Uterus (tissue), 2 donors: Measurements from ENCODE around the gene FGF7.

Experiments used
- POLR2A ChIP-seq, 2 donors: fragments of 450-650 bp; IDR thresholded peaks; one replicate each; pipeline ENCODE4 v1.6.1; 2016; ENCODE audit warnings: antibody characterized with exemption in 2 of 2, mild to moderate bottlenecking in 1 of 2, moderate library complexity in 1 of 2
- TF ChIP-seq, protein P1 (sequence below), 4 experiments: fragments of 200-600 bp in 2 of 4; fragments of 450-650 bp in 2 of 4; sonication (generic) in 2 of 4; IDR thresholded peaks; one replicate each; pipeline ENCODE4 v1.5.1; 2016 to 2019; ENCODE audit warnings: antibody characterized with exemption in 4 of 4, mild to moderate bottlenecking in 2 of 4, moderate library complexity in 1 of 4

DNA sequence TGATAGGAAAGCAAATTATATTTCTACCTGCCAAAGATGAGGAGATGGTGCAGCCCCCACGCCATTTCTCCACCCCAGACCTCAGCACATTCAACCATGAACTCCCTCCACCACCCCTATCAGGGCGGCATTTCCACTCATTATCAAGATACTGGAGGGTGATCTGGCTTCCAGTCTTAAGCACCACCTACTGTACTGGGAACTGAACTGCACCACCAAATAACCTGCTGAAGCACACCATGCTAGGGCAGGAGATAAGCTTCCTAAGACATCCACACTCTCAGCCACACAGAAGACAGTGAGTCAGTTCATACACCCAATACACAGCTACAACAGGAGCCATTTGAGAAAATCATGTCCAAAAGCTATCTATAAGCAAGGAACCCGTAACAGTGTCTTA lies 98.8 kb downstream of the FGF7 start:
- TF ChIP-seq, protein P1, sequence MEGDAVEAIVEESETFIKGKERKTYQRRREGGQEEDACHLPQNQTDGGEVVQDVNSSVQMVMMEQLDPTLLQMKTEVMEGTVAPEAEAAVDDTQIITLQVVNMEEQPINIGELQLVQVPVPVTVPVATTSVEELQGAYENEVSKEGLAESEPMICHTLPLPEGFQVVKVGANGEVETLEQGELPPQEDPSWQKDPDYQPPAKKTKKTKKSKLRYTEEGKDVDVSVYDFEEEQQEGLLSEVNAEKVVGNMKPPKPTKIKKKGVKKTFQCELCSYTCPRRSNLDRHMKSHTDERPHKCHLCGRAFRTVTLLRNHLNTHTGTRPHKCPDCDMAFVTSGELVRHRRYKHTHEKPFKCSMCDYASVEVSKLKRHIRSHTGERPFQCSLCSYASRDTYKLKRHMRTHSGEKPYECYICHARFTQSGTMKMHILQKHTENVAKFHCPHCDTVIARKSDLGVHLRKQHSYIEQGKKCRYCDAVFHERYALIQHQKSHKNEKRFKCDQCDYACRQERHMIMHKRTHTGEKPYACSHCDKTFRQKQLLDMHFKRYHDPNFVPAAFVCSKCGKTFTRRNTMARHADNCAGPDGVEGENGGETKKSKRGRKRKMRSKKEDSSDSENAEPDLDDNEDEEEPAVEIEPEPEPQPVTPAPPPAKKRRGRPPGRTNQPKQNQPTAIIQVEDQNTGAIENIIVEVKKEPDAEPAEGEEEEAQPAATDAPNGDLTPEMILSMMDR (IDR thresholded peaks at IDR 0.05) = no peak
- TF ChIP-seq POLR2A (IDR thresholded peaks at IDR 0.05) = no peak
